GM21515 (cell line): ENCODE measurements around the gene TOR3A.
A peak's percentile ranks its signal among the peaks of the same experiment; 100 is the strongest.
"Not testable (repeated sequence)": the region's sequence is repeated elsewhere in the genome, so short reads cannot be mapped to it uniquely, and the experiment has no call there.

Source experiments
- ATAC-seq: cut with Tn5 transposase; IDR thresholded peaks from one replicate; pipeline ENCODE4 v1.9.1; 2021; ENCODE audit not compliant: unreplicated experiment

TOR3A gene

GRCh38 chr1:179104611-179105250 is 22.9 kb downstream of the TOR3A start:
- no peak for ATAC-seq

- peak; percentile 55 for ATAC-seq
These were observed 23.5 kb downstream of the TOR3A start for GRCh38 chr1:179105393-179105792.

- no peak for ATAC-seq
These were observed 26.1 kb downstream of the TOR3A start for GRCh38 chr1:179107706-179108629.

- ATAC-seq: no peak
These were observed 26.8 kb downstream of the TOR3A start for GRCh38 chr1:179108644-179109043.

GRCh38 chr1:179115181-179115580 is 33.3 kb downstream of the TOR3A start:
- no peak for ATAC-seq

- no peak for ATAC-seq
These were observed 37.6 kb downstream of the TOR3A start for GRCh38 chr1:179119513-179119912.

GRCh38 chr1:179120736-179121135 is 38.9 kb downstream of the TOR3A start:
- ATAC-seq: no peak

- no peak for ATAC-seq
These were observed 39.5 kb downstream of the TOR3A start for GRCh38 chr1:179121159-179121938.

- no peak for ATAC-seq
These were observed 43.0 kb downstream of the TOR3A start for GRCh38 chr1:179124873-179125272.

- ATAC-seq: no peak
These were observed 44.6 kb downstream of the TOR3A start for GRCh38 chr1:179126338-179127060.

GRCh38 chr1:179127163-179127895 is 45.5 kb downstream of the TOR3A start:
- no peak for ATAC-seq

GRCh38 chr1:179128520-179128919 is 46.6 kb downstream of the TOR3A start:
- ATAC-seq: no peak

- peak; percentile 98 for ATAC-seq
These were observed 48.0 kb downstream of the TOR3A start for GRCh38 chr1:179129702-179130473.

GRCh38 chr1:179135168-179135567 is 53.3 kb downstream of the TOR3A start:
- ATAC-seq: not testable (repeated sequence)

- not testable (repeated sequence) for ATAC-seq
These were observed 53.8 kb downstream of the TOR3A start for GRCh38 chr1:179135707-179136106.

- no peak for ATAC-seq
These were observed 55.9 kb downstream of the TOR3A start for GRCh38 chr1:179137617-179138255.

GRCh38 chr1:179138755-179139154 is 56.9 kb downstream of the TOR3A start:
- ATAC-seq: not testable (repeated sequence)

GRCh38 chr1:179141592-179142251 is 59.9 kb downstream of the TOR3A start:
- no peak for ATAC-seq
